Measurements from ENCODE around the gene SLCO4A1.
A peak's percentile ranks its signal among the peaks of the same experiment; 100 is the strongest.

SLCO4A1 gene

GRCh38 chr20:62665826-62666735 is 23.8 kb downstream of the SLCO4A1 start:
- H3K79me2 ChIP-seq: no peaks in the 10 kb centered on the region
- H2AFZ ChIP-seq: no peak overlapping the region
- H3K9me3 ChIP-seq (ENCODE audit: control insufficient read depth, low read length): no peaks in the 10 kb centered on the region
- H3K9ac ChIP-seq: no peak overlapping the region
- no peak for TF ChIP-seq CTCF (IDR thresholded peaks at IDR 0.05)
- H3K4me1 ChIP-seq: no peaks in the 10 kb centered on the region
- H3K36me3 ChIP-seq (ENCODE audit: control insufficient read depth, insufficient read depth, low read length): no peaks in the 10 kb centered on the region
- no peak overlapping the region for H3K27ac ChIP-seq
- H3K27me3 ChIP-seq (ENCODE audit: control insufficient read depth, insufficient read depth, low read length): no peaks in the 10 kb centered on the region
- H3K4me2 ChIP-seq (ENCODE audit: low read length): no peak overlapping the region
- no peak overlapping the region for H3K4me3 ChIP-seq (ENCODE audit: low read depth, low read length)

- Histone ChIP-seq H2AFZ (no peak overlapping the region), H3K4me1 (no peaks in the 10 kb centered on the region), H3K36me3 (ENCODE audit: control insufficient read depth, insufficient read depth, low read length) (no peaks in the 10 kb centered on the region), H3K9ac (no peak overlapping the region), H3K9me3 (ENCODE audit: control insufficient read depth, low read length) (no peaks in the 10 kb centered on the region), H3K4me3 (ENCODE audit: low read depth, low read length) (no peak overlapping the region), H3K79me2 (no peaks in the 10 kb centered on the region), H3K27me3 (ENCODE audit: control insufficient read depth, insufficient read depth, low read length) (no peaks in the 10 kb centered on the region), H3K27ac (no peak overlapping the region), H3K4me2 (ENCODE audit: low read length) (no peak overlapping the region)
- no peak for TF ChIP-seq CTCF (IDR thresholded peaks at IDR 0.05)
Measured at GRCh38 chr20:62666736-62667529, 24.6 kb downstream of the SLCO4A1 start.

GRCh38 chr20:62667530-62668440 is 25.5 kb downstream of the SLCO4A1 start:
- Histone ChIP-seq H3K79me2 (no peaks in the 10 kb centered on the region), H3K9me3 (ENCODE audit: control insufficient read depth, low read length) (no peaks in the 10 kb centered on the region), H2AFZ (no peak overlapping the region), H3K36me3 (ENCODE audit: control insufficient read depth, insufficient read depth, low read length) (no peaks in the 10 kb centered on the region), H3K27ac (no peak overlapping the region), H3K27me3 (ENCODE audit: control insufficient read depth, insufficient read depth, low read length) (no peaks in the 10 kb centered on the region), H3K4me2 (ENCODE audit: low read length) (no peak overlapping the region), H3K4me1 (no peaks in the 10 kb centered on the region), H3K9ac (no peak overlapping the region), H3K4me3 (ENCODE audit: low read depth, low read length) (no peak overlapping the region)
- no peak for TF ChIP-seq CTCF (IDR thresholded peaks at IDR 0.05)

- Histone ChIP-seq H3K27me3 (ENCODE audit: control insufficient read depth, insufficient read depth, low read length) (no peaks in the 10 kb centered on the region), H3K4me1 (no peaks in the 10 kb centered on the region), H3K4me3 (ENCODE audit: low read depth, low read length) (no peak overlapping the region), H2AFZ (no peak overlapping the region), H3K9ac (no peak overlapping the region), H3K79me2 (no peaks in the 10 kb centered on the region), H3K27ac (no peak overlapping the region), H3K9me3 (ENCODE audit: control insufficient read depth, low read length) (no peaks in the 10 kb centered on the region), H3K4me2 (ENCODE audit: low read length) (no peak overlapping the region), H3K36me3 (ENCODE audit: control insufficient read depth, insufficient read depth, low read length) (no peaks in the 10 kb centered on the region)
- TF ChIP-seq CTCF (IDR thresholded peaks at IDR 0.05): peak; percentile 83
Measured at GRCh38 chr20:62668441-62669027, 26.2 kb downstream of the SLCO4A1 start.
